AG09319 (cell line): ENCODE results near the gene GALNT16.

Experiments used
- DNase-seq: peaks from one replicate; pipeline ENCODE4 v3.0.0-alpha.2; 2010; ENCODE audit warnings: low read depth; ENCODE audit errors: extremely low read depth
- TF ChIP-seq, protein P1 (sequence below): IDR thresholded peaks from 2 replicates; pipeline ENCODE4 v1.5.1; 2011; ENCODE audit warnings: low read depth, mild to moderate bottlenecking, inconsistent platforms, low read length, moderate library complexity

The GALNT16 gene

DNA sequence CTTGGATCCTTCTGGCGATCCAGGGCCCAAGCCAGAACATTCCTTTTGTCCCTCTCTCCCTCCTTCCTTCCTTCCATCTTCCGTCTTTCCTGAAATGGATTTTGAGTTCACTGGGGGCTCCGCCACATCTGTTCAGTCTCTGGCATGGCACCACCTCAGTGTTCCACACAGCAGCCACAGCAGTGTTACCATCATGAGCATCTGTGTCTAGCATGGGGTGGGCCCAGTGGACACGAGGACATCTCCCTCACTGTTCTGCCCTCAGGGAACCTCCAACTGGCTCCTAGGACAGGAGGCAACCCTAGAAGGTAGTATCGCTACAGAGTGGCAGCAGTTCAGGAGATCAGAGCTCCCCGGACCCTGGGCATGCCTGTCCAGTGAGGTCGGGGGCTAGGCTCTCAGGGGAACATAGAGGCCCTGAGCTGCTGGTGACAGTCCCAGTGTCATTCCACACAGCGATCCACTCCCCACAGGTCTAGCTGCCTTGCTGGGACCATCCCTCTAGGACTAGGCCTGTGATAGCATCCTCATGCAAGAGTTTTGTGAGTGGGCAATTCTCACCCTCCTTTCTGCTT lies 59.0 kb downstream of the GALNT16 start:
- TF ChIP-seq, protein P1, sequence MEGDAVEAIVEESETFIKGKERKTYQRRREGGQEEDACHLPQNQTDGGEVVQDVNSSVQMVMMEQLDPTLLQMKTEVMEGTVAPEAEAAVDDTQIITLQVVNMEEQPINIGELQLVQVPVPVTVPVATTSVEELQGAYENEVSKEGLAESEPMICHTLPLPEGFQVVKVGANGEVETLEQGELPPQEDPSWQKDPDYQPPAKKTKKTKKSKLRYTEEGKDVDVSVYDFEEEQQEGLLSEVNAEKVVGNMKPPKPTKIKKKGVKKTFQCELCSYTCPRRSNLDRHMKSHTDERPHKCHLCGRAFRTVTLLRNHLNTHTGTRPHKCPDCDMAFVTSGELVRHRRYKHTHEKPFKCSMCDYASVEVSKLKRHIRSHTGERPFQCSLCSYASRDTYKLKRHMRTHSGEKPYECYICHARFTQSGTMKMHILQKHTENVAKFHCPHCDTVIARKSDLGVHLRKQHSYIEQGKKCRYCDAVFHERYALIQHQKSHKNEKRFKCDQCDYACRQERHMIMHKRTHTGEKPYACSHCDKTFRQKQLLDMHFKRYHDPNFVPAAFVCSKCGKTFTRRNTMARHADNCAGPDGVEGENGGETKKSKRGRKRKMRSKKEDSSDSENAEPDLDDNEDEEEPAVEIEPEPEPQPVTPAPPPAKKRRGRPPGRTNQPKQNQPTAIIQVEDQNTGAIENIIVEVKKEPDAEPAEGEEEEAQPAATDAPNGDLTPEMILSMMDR: no peak
- no peak for DNase-seq

DNA sequence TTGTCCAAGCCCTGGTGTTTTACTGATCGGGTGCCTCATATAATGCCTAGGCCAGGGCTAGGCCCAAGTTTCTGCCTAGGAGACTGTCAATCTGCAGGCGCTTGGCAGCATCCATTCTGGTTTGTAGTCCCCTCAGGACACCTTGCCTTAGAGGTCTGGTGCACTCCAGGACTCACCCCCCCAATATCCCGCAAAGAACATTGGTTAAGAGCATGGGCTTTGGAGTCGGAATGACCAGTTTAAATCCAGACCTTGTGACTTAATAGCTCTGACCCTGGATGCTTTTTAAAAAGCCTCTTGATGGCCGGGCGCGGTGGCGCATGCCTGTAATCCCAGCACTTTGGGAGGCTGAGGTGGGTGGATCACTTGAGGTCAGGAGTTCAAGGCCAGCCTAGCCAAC lies 60.0 kb downstream of the GALNT16 start:
- TF ChIP-seq, protein P1: no peak

DNA sequence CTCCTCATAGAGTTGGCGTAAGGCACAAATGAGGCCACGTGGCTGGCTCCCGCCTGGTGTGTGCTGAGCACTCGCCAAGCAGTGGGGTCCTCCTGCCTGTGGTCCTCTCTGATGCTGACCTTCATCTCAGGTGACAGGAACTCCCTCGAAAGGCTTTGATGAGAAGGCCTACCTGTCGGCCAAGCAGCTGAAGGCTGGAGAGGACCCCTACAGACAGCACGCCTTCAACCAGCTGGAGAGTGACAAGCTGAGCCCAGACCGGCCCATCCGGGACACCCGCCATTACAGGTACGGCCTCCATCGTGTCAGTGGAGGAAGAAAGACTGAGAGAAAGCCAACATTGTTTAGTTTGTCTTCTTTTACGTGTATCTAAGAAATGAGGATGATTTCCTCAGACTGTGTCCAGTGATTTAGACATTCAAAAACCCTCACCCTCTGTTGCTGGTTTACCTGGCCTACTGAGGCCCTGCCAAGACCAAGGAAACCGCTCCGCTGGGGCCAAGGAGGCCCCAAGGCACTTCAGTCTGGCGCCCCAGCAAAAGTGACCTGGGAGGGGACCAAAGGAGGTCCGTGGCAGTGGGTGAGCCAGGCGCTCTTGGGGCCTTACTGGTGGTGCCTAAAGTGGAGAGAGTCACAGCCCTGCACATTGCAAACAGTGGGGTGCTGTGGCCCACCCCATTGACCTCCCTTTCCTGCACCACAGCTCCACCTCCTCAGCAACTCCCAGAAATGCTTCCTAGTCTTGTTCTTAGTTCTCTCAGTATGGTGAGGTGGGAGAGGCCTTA lies 60.8 kb downstream of the GALNT16 start:
- TF ChIP-seq, protein P1: no peak
- no peak for DNase-seq

More for the DNA sequence above, 60.0 kb downstream of the GALNT16 start:
- DNase-seq: no peak

DNA sequence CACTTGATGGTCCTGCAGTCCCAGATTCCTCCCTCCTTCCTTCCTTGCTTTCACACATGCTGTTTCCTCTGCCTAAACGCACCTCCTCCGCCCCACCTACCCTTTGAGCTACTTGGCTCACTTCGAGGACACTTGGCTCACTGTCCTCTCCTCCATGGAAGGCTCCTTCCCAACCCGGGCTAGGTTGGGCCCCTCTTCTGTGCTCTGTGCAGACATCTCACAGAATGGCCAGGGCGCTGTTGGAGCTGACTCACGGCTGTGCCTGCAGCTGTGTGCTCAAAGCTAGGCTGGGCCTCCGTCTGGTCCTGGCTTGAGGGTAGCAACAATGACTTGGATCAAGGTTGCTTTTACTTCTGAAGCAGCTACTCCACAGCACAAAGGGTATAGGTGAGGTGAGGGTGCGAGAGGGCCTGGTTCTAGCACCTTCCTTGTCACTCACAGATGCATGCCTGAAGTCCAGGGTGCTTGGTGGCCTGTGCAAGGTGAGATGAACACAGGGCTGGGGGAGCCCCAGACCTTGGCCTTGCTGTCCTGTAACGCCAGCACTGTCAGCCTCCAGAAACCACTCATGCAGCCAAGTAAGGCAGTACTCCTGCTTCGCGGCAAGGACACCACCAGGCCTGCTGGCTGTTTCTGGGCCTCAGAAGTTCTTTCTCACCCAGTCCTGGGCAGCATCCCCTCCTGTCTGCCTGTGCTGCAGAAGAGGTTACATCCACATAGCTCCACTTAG lies 61.8 kb downstream of the GALNT16 start:
- DNase-seq: no peak
- TF ChIP-seq, protein P1: no peak

DNA sequence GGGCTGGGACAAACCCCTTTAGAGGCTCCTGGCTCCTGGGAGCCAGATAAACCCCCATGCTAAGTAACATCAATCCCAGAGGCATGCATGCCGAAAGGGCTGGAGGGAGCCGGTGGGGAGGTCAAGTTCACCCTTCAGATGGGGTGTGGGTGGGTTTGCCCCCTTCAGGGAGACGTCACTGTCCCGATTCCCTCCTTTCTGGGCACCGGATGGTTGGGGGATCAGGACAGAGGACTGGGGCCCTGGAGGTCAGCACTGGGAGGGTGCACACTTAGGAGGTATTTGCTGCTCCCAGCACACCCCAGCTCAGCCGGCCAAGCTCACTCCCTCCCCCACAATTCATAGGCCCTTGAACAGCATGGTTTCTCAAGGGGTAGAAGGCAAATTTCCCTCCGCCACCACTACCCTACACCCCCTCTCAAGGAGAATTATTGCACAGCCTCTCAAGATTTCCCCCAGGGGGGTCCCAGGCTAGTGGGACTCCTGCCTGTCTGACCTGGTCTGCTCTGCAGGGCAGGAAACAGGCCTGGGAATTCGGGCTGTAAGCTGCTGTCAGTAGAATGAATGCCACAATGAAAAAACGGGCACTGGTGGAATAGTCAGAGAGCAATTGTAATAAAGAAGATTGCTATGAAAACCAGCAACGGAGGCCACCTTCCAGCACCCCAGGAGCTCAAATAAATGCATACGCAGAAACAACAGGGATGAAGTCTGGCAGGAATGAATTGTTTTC lies 63.5 kb downstream of the GALNT16 start:
- DNase-seq: no peak
- TF ChIP-seq, protein P1: no peak

DNA sequence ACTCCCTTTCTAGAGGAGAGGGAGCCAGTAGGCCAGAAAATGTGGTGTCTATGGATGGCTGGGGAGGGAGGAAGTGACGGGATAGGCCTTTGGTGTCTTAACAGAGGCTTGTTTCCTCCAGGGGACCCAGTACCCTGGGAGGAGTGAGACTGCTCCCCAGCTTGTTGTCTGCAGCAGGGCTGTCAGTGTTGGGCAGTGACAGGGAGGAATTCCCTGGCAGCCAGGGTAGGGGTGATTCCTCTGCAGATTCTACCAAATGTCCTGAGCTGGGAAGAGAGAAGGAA lies 64.0 kb downstream of the GALNT16 start:
- TF ChIP-seq, protein P1: no peak

More for the DNA sequence above, 64.0 kb downstream of the GALNT16 start:
- no peak for DNase-seq
